ENCODE measurements around the gene NEB. TPM values are rescaled to one million over a fixed set of nuclear protein-coding genes. Genes with fewer than 3 reads are reported as not detected.

Gene NEB
- total RNA-seq, 4 donors from 2014 or later = 1.6 to 16.4 (median 4.4) TPM

GRCh38 chr2:151765760-151766410 is 31.6 kb upstream of the NEB start:
- H3K36me3 ChIP-seq = no peaks in the 10 kb centered on the region
- H3K9me3 ChIP-seq = no peaks in the 10 kb centered on the region
- 65 to 75% methylated on average over 10 of the region's 10 CpGs for WGBS, 2 donors
- TF ChIP-seq, protein P1, sequence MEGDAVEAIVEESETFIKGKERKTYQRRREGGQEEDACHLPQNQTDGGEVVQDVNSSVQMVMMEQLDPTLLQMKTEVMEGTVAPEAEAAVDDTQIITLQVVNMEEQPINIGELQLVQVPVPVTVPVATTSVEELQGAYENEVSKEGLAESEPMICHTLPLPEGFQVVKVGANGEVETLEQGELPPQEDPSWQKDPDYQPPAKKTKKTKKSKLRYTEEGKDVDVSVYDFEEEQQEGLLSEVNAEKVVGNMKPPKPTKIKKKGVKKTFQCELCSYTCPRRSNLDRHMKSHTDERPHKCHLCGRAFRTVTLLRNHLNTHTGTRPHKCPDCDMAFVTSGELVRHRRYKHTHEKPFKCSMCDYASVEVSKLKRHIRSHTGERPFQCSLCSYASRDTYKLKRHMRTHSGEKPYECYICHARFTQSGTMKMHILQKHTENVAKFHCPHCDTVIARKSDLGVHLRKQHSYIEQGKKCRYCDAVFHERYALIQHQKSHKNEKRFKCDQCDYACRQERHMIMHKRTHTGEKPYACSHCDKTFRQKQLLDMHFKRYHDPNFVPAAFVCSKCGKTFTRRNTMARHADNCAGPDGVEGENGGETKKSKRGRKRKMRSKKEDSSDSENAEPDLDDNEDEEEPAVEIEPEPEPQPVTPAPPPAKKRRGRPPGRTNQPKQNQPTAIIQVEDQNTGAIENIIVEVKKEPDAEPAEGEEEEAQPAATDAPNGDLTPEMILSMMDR (IDR thresholded peaks at IDR 0.05) = no peak
- no peak for TF ChIP-seq POLR2A (IDR thresholded peaks at IDR 0.05)
- intact Hi-C loops (cut with DNase I) = no loop called here
- H3K27ac ChIP-seq = no peak overlapping the region
- H3K4me3 ChIP-seq (replicated peaks in 1 of 3) = no peak overlapping the region
- H3K27me3 ChIP-seq = no peaks in the 10 kb centered on the region
- no peak for DNase-seq
- H3K4me1 ChIP-seq = peaks cover 6% of the 10 kb centered on the region in 2 donors

DNA sequence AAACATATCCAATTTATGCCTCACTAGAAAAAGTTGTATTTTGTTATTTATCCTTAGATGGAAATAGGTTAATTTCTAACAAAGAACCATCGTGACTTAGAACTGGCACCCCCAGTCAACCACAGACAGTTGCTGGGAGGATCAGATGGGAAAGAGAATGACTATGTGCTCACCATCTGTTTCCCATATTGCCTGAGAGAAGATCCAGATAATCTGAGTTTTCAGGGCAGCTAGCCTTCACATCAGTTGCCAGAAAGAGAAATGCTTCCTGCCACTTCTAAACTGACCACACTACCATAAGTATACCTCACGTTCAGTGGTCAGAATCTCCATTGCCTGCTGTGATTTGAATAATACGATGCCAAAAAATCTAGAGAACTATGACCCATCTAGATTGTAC is 28.4 kb upstream of the NEB start:
- no peak overlapping the region for H3K27ac ChIP-seq

GRCh38 chr2:151761687-151762086 is 27.4 kb upstream of the NEB start:
- intact Hi-C loops (cut with DNase I) = no loop called here
- no peaks in the 10 kb centered on the region for H3K27me3 ChIP-seq
- H3K36me3 ChIP-seq = no peaks in the 10 kb centered on the region
- TF ChIP-seq, protein P1 (IDR thresholded peaks at IDR 0.05) = no peak
- no peak for TF ChIP-seq POLR2A (IDR thresholded peaks at IDR 0.05)
- H3K4me1 ChIP-seq = peaks cover 2 to 3% of the 10 kb centered on the region in 2 donors
- DNase-seq = no peak
- H3K9me3 ChIP-seq = no peaks in the 10 kb centered on the region
- H3K4me3 ChIP-seq (replicated peaks in 1 of 3) = no peak overlapping the region
- H3K27ac ChIP-seq = no peak overlapping the region

More for the DNA sequence above, 28.4 kb upstream of the NEB start:
- no peaks in the 10 kb centered on the region for H3K27me3 ChIP-seq
- H3K4me1 ChIP-seq = peaks cover 6% of the 10 kb centered on the region in 2 donors
- DNase-seq = no peak
- no peak for TF ChIP-seq POLR2A (IDR thresholded peaks at IDR 0.05)
- H3K36me3 ChIP-seq = no peaks in the 10 kb centered on the region
- H3K9me3 ChIP-seq = no peaks in the 10 kb centered on the region
- no peak overlapping the region for H3K4me3 ChIP-seq (replicated peaks in 1 of 3)
- WGBS, 2 donors = 54 to 55% methylated on average over 3 of the region's 3 CpGs
- intact Hi-C loops (cut with DNase I) = no loop called here

- intact Hi-C loops (cut with DNase I) = no loop called here
- WGBS, 2 donors = 85 to 94% methylated on average over 3 of the region's 3 CpGs
- Histone ChIP-seq H3K27ac (no peak overlapping the region), H3K4me1 (no peaks in the 10 kb centered on the region), H3K27me3 (no peaks in the 10 kb centered on the region), H3K4me3 (replicated peaks in 1 of 3) (no peak overlapping the region), H3K36me3 (no peaks in the 10 kb centered on the region), H3K9me3 (no peaks in the 10 kb centered on the region)
- no peak for DNase-seq
- TF ChIP-seq, protein P1 (IDR thresholded peaks at IDR 0.05) = no peak
- TF ChIP-seq POLR2A (IDR thresholded peaks at IDR 0.05) = no peak
Observed at GRCh38 chr2:151761193-151761592, 26.9 kb upstream of the NEB start.

DNA sequence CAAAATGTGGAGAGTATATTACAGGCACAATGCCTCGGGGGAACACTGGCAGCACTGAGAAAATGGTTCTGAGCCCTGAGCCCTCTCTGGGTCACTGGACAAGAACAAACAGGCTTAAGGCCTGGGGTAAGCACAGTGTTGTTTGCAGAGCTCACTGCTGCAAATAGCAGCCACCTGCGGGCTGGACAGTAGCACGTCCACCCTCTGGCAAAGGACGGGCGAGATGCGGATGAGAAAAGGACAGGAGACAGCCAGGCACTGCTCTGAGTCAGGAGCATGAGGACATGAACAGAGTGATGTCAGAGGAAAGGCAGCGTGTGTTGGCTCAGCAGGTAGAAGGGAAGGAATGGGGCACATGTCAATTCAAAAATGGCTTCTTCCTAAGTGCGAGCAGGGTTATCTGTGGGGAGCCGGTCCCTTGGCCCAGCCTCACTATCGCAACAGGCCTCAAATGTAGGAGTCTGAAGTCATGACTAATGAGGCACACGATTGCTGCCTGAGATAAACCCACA is 25.9 kb upstream of the NEB start:
- no peak for TF ChIP-seq POLR2A (IDR thresholded peaks at IDR 0.05)
- TF ChIP-seq, protein P1 (IDR thresholded peaks at IDR 0.05) = no peak
- no peaks in the 10 kb centered on the region for H3K9me3 ChIP-seq
- H3K27me3 ChIP-seq = no peaks in the 10 kb centered on the region
- no peaks in the 10 kb centered on the region for H3K4me1 ChIP-seq
- 84 to 85% methylated on average over 11 of the region's 11 CpGs for WGBS, 2 donors
- no peak for DNase-seq
- no peak overlapping the region for H3K27ac ChIP-seq
- no peak overlapping the region for H3K4me3 ChIP-seq (replicated peaks in 1 of 3)
- no peaks in the 10 kb centered on the region for H3K36me3 ChIP-seq
- intact Hi-C loops (cut with DNase I) = no loop called here
